Measurements from ENCODE around the gene AMDHD1. TPM values are rescaled to one million over a fixed set of nuclear protein-coding genes. Genes with fewer than 3 reads are reported as not detected.

AMDHD1 gene
- total RNA-seq, 1 donor from 2014 or later: not detected

GRCh38 chr12:95955549-95956159, 12.5 kb downstream of the AMDHD1 start:
- Mint-ChIP-seq H3K4me1 (no peaks in the 10 kb centered on the region), H3K27ac (no peak overlapping the region), H3K4me3 (no peak overlapping the region), H3K27me3 (ENCODE audit: low read depth) (peaks cover 15% of the 10 kb centered on the region), H3K9me3 (peaks cover 13% of the 10 kb centered on the region), H3K36me3 (no peaks in the 10 kb centered on the region)
- TF ChIP-seq CTCF (IDR thresholded peaks at IDR 0.05; ENCODE audit: unreplicated experiment): no peak
- no peak for DNase-seq (ENCODE audit: low spot score in 2 of 2, unreplicated experiment in 2 of 2)

GRCh38 chr12:95956557-95957145, 13.5 kb downstream of the AMDHD1 start:
- no peak overlapping the region for H3K27ac Mint-ChIP-seq
- no peak overlapping the region for H3K4me3 Mint-ChIP-seq

GRCh38 chr12:95959107-95959506, 16.0 kb downstream of the AMDHD1 start:
- Mint-ChIP-seq H3K27me3 (ENCODE audit: low read depth) (peaks cover 2% of the 10 kb centered on the region), H3K4me1 (no peaks in the 10 kb centered on the region), H3K36me3 (no peaks in the 10 kb centered on the region), H3K4me3 (no peak overlapping the region), H3K27ac (no peak overlapping the region), H3K9me3 (no peaks in the 10 kb centered on the region)
- DNase-seq (ENCODE audit: low spot score in 2 of 2, unreplicated experiment in 2 of 2): no peak
- TF ChIP-seq CTCF (IDR thresholded peaks at IDR 0.05; ENCODE audit: unreplicated experiment): no peak

More at GRCh38 chr12:95956557-95957145, 13.5 kb downstream of the AMDHD1 start:
- H3K4me1 Mint-ChIP-seq: no peaks in the 10 kb centered on the region
- no peaks in the 10 kb centered on the region for H3K36me3 Mint-ChIP-seq
- peaks cover 9% of the 10 kb centered on the region for H3K27me3 Mint-ChIP-seq (ENCODE audit: low read depth)
- no peak for DNase-seq (ENCODE audit: low spot score in 2 of 2, unreplicated experiment in 2 of 2)
- TF ChIP-seq CTCF (IDR thresholded peaks at IDR 0.05; ENCODE audit: unreplicated experiment): no peak
- H3K9me3 Mint-ChIP-seq: peaks cover 6% of the 10 kb centered on the region

- H3K36me3 Mint-ChIP-seq: no peaks in the 10 kb centered on the region
- TF ChIP-seq CTCF (IDR thresholded peaks at IDR 0.05; ENCODE audit: unreplicated experiment): no peak
Observed at GRCh38 chr12:95960241-95960640, 17.1 kb downstream of the AMDHD1 start.

GRCh38 chr12:95962222-95962621, 19.1 kb downstream of the AMDHD1 start:
- Mint-ChIP-seq H3K4me1 (peaks cover 4% of the 10 kb centered on the region), H3K9me3 (no peaks in the 10 kb centered on the region)

More at GRCh38 chr12:95960241-95960640, 17.1 kb downstream of the AMDHD1 start:
- H3K27ac Mint-ChIP-seq: no peak overlapping the region
- H3K4me1 Mint-ChIP-seq: no peaks in the 10 kb centered on the region
- H3K27me3 Mint-ChIP-seq (ENCODE audit: low read depth): peaks cover 2% of the 10 kb centered on the region
- no peak overlapping the region for H3K4me3 Mint-ChIP-seq
- no peaks in the 10 kb centered on the region for H3K9me3 Mint-ChIP-seq
- DNase-seq (ENCODE audit: low spot score in 2 of 2, unreplicated experiment in 2 of 2): no peak

More at GRCh38 chr12:95962222-95962621, 19.1 kb downstream of the AMDHD1 start:
- no peak for DNase-seq (ENCODE audit: low spot score in 2 of 2, unreplicated experiment in 2 of 2)
- H3K4me3 Mint-ChIP-seq: no peak overlapping the region
- TF ChIP-seq CTCF (IDR thresholded peaks at IDR 0.05; ENCODE audit: unreplicated experiment): no peak
- H3K27ac Mint-ChIP-seq: no peak overlapping the region
- no peaks in the 10 kb centered on the region for H3K36me3 Mint-ChIP-seq
- peaks cover 2% of the 10 kb centered on the region for H3K27me3 Mint-ChIP-seq (ENCODE audit: low read depth)

Data from mesothelial cell of epicardium (in vitro differentiated cells).